ENCODE measurements around the gene NTM.

The NTM gene

GRCh38 chr11:131499199-131499598 is 128.8 kb downstream of the NTM start:
- DNase-seq (ENCODE audit: low spot score) = no peak

GRCh38 chr11:131503017-131503416 is 132.6 kb downstream of the NTM start:
- DNase-seq (ENCODE audit: low spot score) = no peak

GRCh38 chr11:131504199-131504949 is 134.0 kb downstream of the NTM start:
- DNase-seq (ENCODE audit: low spot score) = peak; percentile 13

GRCh38 chr11:131506348-131506747 is 135.9 kb downstream of the NTM start:
- DNase-seq (ENCODE audit: low spot score) = no peak

- no peak for DNase-seq (ENCODE audit: low spot score)
Measured at GRCh38 chr11:131510662-131511061, 140.2 kb downstream of the NTM start.

- peak; percentile 51 for DNase-seq (ENCODE audit: low spot score)
Measured at GRCh38 chr11:131511794-131512193, 141.4 kb downstream of the NTM start.

- DNase-seq (ENCODE audit: low spot score) = no peak
Measured at GRCh38 chr11:131512228-131512627, 141.8 kb downstream of the NTM start.

GRCh38 chr11:131514062-131514461 is 143.6 kb downstream of the NTM start:
- no peak for DNase-seq (ENCODE audit: low spot score)

GRCh38 chr11:131518305-131518838 is 148.0 kb downstream of the NTM start:
- DNase-seq (ENCODE audit: low spot score) = no peak

GRCh38 chr11:131522851-131523250 is 152.4 kb downstream of the NTM start:
- peak; percentile 14 for DNase-seq (ENCODE audit: low spot score)

GRCh38 chr11:131530407-131530806 is 160.0 kb downstream of the NTM start:
- no peak for DNase-seq (ENCODE audit: low spot score)

- DNase-seq (ENCODE audit: low spot score) = no peak
Measured at GRCh38 chr11:131533149-131533548, 162.7 kb downstream of the NTM start.

- DNase-seq (ENCODE audit: low spot score) = no peak
Measured at GRCh38 chr11:131533998-131534397, 163.6 kb downstream of the NTM start.

- no peak for DNase-seq (ENCODE audit: low spot score)
Measured at GRCh38 chr11:131534611-131535010, 164.2 kb downstream of the NTM start.

GRCh38 chr11:131536159-131536558 is 165.7 kb downstream of the NTM start:
- no peak for DNase-seq (ENCODE audit: low spot score)

GRCh38 chr11:131537196-131537595 is 166.8 kb downstream of the NTM start:
- DNase-seq (ENCODE audit: low spot score) = peak; percentile 14

GRCh38 chr11:131537748-131538147 is 167.3 kb downstream of the NTM start:
- DNase-seq (ENCODE audit: low spot score) = no peak

- no peak for DNase-seq (ENCODE audit: low spot score)
Measured at GRCh38 chr11:131538322-131538721, 167.9 kb downstream of the NTM start.

- DNase-seq (ENCODE audit: low spot score) = no peak
Measured at GRCh38 chr11:131540676-131541075, 170.3 kb downstream of the NTM start.

- no peak for DNase-seq (ENCODE audit: low spot score)
Measured at GRCh38 chr11:131543389-131544025, 173.1 kb downstream of the NTM start.

GRCh38 chr11:131544591-131544990 is 174.2 kb downstream of the NTM start:
- no peak for DNase-seq (ENCODE audit: low spot score)

GRCh38 chr11:131546218-131546895 is 175.9 kb downstream of the NTM start:
- peak; percentile 4 for DNase-seq (ENCODE audit: low spot score)

GRCh38 chr11:131549099-131549498 is 178.7 kb downstream of the NTM start:
- DNase-seq (ENCODE audit: low spot score) = no peak
